Measurements from ENCODE around the gene CCDC197.

GRCh38 chr14:93981316-93982229 lies 15.5 kb upstream of the CCDC197 start:
- TF ChIP-seq, protein P1, sequence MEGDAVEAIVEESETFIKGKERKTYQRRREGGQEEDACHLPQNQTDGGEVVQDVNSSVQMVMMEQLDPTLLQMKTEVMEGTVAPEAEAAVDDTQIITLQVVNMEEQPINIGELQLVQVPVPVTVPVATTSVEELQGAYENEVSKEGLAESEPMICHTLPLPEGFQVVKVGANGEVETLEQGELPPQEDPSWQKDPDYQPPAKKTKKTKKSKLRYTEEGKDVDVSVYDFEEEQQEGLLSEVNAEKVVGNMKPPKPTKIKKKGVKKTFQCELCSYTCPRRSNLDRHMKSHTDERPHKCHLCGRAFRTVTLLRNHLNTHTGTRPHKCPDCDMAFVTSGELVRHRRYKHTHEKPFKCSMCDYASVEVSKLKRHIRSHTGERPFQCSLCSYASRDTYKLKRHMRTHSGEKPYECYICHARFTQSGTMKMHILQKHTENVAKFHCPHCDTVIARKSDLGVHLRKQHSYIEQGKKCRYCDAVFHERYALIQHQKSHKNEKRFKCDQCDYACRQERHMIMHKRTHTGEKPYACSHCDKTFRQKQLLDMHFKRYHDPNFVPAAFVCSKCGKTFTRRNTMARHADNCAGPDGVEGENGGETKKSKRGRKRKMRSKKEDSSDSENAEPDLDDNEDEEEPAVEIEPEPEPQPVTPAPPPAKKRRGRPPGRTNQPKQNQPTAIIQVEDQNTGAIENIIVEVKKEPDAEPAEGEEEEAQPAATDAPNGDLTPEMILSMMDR (conservative IDR thresholded peaks at IDR 0.05; ENCODE audit: low read length), result no peak
- no peak for TF ChIP-seq EZH2phosphoT487 (IDR thresholded peaks at IDR 0.05; ENCODE audit: borderline replicate concordance)

All from Loucy (cell line).